GM12875 (cell line): ENCODE results near the gene ZNF827.

ENCODE experiments used
- H3K4me3 ChIP-seq: one replicate; pipeline ENCODE4 v1.5.1; 2011; ENCODE audit warnings: low read depth, low read length, control low read depth
- CTCF ChIP-seq: IDR thresholded peaks from 2 replicates; pipeline ENCODE4 v1.5.1; 2011; ENCODE audit warnings: low read depth, mild to moderate bottlenecking, control low read depth, inconsistent platforms, low read length, moderate library complexity, borderline replicate concordance; ENCODE audit not compliant: insufficient read depth

The ZNF827 gene

GRCh38 chr4:145828802-145829485 lies 109.7 kb downstream of the ZNF827 start:
- H3K4me3 ChIP-seq, result no peak overlapping the region
- TF ChIP-seq CTCF, result no peak

GRCh38 chr4:145827885-145828284 lies 110.7 kb downstream of the ZNF827 start:
- TF ChIP-seq CTCF, result no peak
- no peak overlapping the region for H3K4me3 ChIP-seq

DNA sequence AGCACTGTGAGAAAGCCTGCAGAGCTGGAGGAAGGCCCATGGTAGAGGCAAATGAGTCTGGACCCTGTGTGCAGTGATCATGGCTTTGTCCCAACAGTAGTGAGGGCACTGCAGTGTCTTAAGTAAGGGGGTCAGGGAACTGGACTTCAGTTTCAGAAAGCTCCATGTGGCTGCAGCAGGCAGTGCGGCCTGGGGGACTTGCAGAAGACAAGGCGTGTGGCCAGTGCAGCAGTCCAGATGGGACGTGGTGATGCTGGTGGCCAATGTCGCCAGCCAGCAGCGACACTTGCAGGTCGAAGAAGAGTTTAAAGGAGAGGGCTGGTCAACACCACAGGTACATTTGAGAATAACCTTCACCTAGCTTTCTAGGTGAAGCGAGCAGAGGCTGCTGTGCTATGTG lies 113.4 kb downstream of the ZNF827 start:
- no peak overlapping the region for H3K4me3 ChIP-seq

GRCh38 chr4:145824463-145824862 lies 114.2 kb downstream of the ZNF827 start:
- TF ChIP-seq CTCF, result no peak
- H3K4me3 ChIP-seq, result no peak overlapping the region

More for the DNA sequence above, 113.4 kb downstream of the ZNF827 start:
- no peak for TF ChIP-seq CTCF

DNA sequence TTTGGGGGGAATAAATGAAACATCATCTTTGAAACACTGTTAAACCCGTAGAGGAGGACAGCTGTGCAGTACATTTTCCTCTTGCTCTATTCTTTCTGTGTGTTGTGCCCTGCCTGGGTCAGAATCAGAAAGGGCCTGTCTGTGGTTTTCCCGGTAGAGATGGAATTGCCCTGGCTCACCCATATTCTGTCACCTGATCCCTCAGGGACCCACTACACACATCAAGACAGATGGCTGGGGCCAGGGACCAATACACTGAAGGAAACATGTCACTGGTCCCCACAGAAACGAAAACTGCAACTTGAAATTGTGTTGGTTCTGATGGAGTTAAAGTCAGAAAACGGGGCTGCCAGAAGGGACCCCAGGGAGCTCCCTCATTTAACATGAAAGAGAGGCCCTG lies 114.9 kb downstream of the ZNF827 start:
- no peak for TF ChIP-seq CTCF
- H3K4me3 ChIP-seq, result no peak overlapping the region

DNA sequence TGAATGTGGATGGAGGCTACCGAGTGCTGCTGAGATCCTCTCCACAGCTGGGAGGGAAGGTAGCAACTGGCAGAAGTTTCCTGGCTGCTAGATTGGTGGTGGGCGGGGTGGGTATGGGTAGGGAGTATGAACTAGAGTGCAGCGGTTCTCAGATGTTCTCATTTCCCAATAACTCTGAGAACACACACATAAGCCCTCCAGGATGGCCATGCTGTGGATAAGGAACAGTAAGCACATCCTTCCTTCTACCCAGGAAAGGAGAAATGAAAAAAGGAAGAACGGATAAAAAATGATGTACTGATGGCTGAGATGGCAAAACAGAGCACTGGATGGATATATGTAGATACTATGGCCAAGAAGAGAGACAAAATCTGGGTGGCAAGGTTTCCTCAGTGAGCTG lies 116.0 kb downstream of the ZNF827 start:
- TF ChIP-seq CTCF, result no peak

GRCh38 chr4:145822181-145822580 lies 116.4 kb downstream of the ZNF827 start:
- TF ChIP-seq CTCF, result no peak
- H3K4me3 ChIP-seq, result no peak overlapping the region

More for the DNA sequence above, 116.0 kb downstream of the ZNF827 start:
- no peak overlapping the region for H3K4me3 ChIP-seq
